Measurements from ENCODE around the gene RHOF.

RHOF gene

GRCh38 chr12:121831571-121832245 lies 38.2 kb upstream of the RHOF start:
- DNase-seq: no peak
- intact Hi-C loops (cut with DNase I; ENCODE audit: low total_unique reads): no loop called here
- Histone ChIP-seq H3K36me3 (peaks cover 49 to 60% (median 54%) of the 10 kb centered on the region in 3 donors), H3K9me3 (no peaks in the 10 kb centered on the region), H3K27me3 (no peaks in the 10 kb centered on the region), H3K27ac (no peak overlapping the region), H3K4me3 (no peak overlapping the region), H3K4me1 (no peaks in the 10 kb centered on the region)
- no peak for TF ChIP-seq CTCF (IDR thresholded peaks at IDR 0.05)

- Histone ChIP-seq H3K4me1 (peaks cover 0 to under 1% (median 0%) of the 10 kb centered on the region in 4 donors), H3K27me3 (no peaks in the 10 kb centered on the region), H3K36me3 (peaks cover 52 to 68% (median 61%) of the 10 kb centered on the region in 3 donors), H3K9me3 (no peaks in the 10 kb centered on the region), H3K27ac (no peak overlapping the region), H3K4me3 (no peak overlapping the region)
- intact Hi-C loops (cut with DNase I; ENCODE audit: low total_unique reads): no loop called here
- DNase-seq: no peak
- TF ChIP-seq CTCF (IDR thresholded peaks at IDR 0.05): no peak
Observed at GRCh38 chr12:121830588-121831265, 37.2 kb upstream of the RHOF start.

- no peak for TF ChIP-seq CTCF (IDR thresholded peaks at IDR 0.05)
- peaks cover 0 to 7% (median 3%) of the 10 kb centered on the region in 4 donors for H3K4me1 ChIP-seq
- peaks cover 52 to 74% (median 63%) of the 10 kb centered on the region in 3 donors for H3K36me3 ChIP-seq
- no peaks in the 10 kb centered on the region for H3K9me3 ChIP-seq
- no peak overlapping the region for H3K4me3 ChIP-seq
- intact Hi-C loops (cut with DNase I; ENCODE audit: low total_unique reads): no loop called here
- H3K27me3 ChIP-seq: no peaks in the 10 kb centered on the region
- H3K27ac ChIP-seq: no peak overlapping the region
- no peak for DNase-seq
Observed at GRCh38 chr12:121830134-121830533, 36.6 kb upstream of the RHOF start.

- H3K27ac ChIP-seq: no peak overlapping the region
- intact Hi-C loops (cut with DNase I; ENCODE audit: low total_unique reads): no loop called here
- H3K27me3 ChIP-seq: no peaks in the 10 kb centered on the region
- TF ChIP-seq CTCF (IDR thresholded peaks at IDR 0.05): no peak
- H3K4me1 ChIP-seq: peaks cover 0 to 9% (median 4%) of the 10 kb centered on the region in 4 donors
- peaks cover 52 to 81% (median 66%) of the 10 kb centered on the region in 3 donors for H3K36me3 ChIP-seq
- H3K9me3 ChIP-seq: no peaks in the 10 kb centered on the region
- DNase-seq: no peak
- no peak overlapping the region for H3K4me3 ChIP-seq
Observed at GRCh38 chr12:121829250-121829918, 35.9 kb upstream of the RHOF start.

- H3K4me3 ChIP-seq: no peak overlapping the region
- peaks cover 53 to 87% (median 72%) of the 10 kb centered on the region in 3 donors for H3K36me3 ChIP-seq
- intact Hi-C loops (cut with DNase I; ENCODE audit: low total_unique reads): no loop called here
- DNase-seq: no peak
- no peak for TF ChIP-seq CTCF (IDR thresholded peaks at IDR 0.05)
- H3K9me3 ChIP-seq: no peaks in the 10 kb centered on the region
- H3K27me3 ChIP-seq: no peaks in the 10 kb centered on the region
- peaks cover 0 to 9% (median 4%) of the 10 kb centered on the region in 4 donors for H3K4me1 ChIP-seq
- no peak overlapping the region for H3K27ac ChIP-seq
Observed at GRCh38 chr12:121828826-121829225, 35.3 kb upstream of the RHOF start.

Measured in tibial artery (tissue), 4 donors.